Measurements from ENCODE around the gene ZFP1. TPM values are rescaled to one million over a fixed set of nuclear protein-coding genes. Genes with fewer than 3 reads are reported as not detected.

The ZFP1 gene
- total and polyA plus RNA-seq, 12 donors: 3.0 to 11.5 (median 6.9) TPM

GRCh38 chr16:75104836-75105235, 43.5 kb upstream of the ZFP1 start:
- Histone ChIP-seq H3K36me3 (peaks cover 0 to 15% (median 0%) of the 10 kb centered on the region in 9 donors), H3K4me1 (peaks cover 21 to 68% (median 62%) of the 10 kb centered on the region in 9 donors), H3K4me3 (no peak overlapping the region), H3K27me3 (no peaks in the 10 kb centered on the region), H3K27ac (peak overlapping the region; percentile 15 to 96 (median 84)), H3K9me3 (no peaks in the 10 kb centered on the region)
- ATAC-seq (no peak), DNase-seq (no peak)
- WGBS, 2 donors: 92 to 94% methylated on average over 11 of the region's 11 CpGs
- intact Hi-C loops (cut with DNase I): loop anchor here in 4 of 10 donors (5.0 to 10.0 kb wide), 2 partner anchors 43 to 50 kb away; no protein-coding TSS in a partner anchor
- no peak for TF ChIP-seq CTCF (IDR thresholded peaks at IDR 0.05)

GRCh38 chr16:75105306-75106061, 42.8 kb upstream of the ZFP1 start:
- H3K9me3 ChIP-seq: no peaks in the 10 kb centered on the region
- peak overlapping the region; percentile 57 to 96 (median 84) for H3K27ac ChIP-seq
- intact Hi-C loops (cut with DNase I): loop anchor here in 4 of 10 donors (5.0 to 10.0 kb wide), 2 partner anchors 43 to 51 kb away; no protein-coding TSS in a partner anchor
- H3K4me1 ChIP-seq: peaks cover 15 to 68% (median 62%) of the 10 kb centered on the region in 9 donors
- DNase-seq (peak; percentile 55 to 66), ATAC-seq (peak; percentile 12 to 41 (median 33))
- H3K27me3 ChIP-seq: no peaks in the 10 kb centered on the region
- peaks cover 0 to 15% (median 0%) of the 10 kb centered on the region in 9 donors for H3K36me3 ChIP-seq
- no peak for TF ChIP-seq CTCF (IDR thresholded peaks at IDR 0.05)
- no peak overlapping the region for H3K4me3 ChIP-seq
- WGBS, 2 donors: 29 to 42% methylated on average over 10 of the region's 10 CpGs

- H3K27me3 ChIP-seq: no peaks in the 10 kb centered on the region
- peaks cover 0 to 15% (median 0%) of the 10 kb centered on the region in 9 donors for H3K36me3 ChIP-seq
- no peak overlapping the region for H3K4me3 ChIP-seq
- no peak for TF ChIP-seq CTCF (IDR thresholded peaks at IDR 0.05)
- no peak for ATAC-seq
- peak overlapping the region; percentile 49 to 96 (median 84) for H3K27ac ChIP-seq
- H3K4me1 ChIP-seq: peaks cover 17 to 73% (median 70%) of the 10 kb centered on the region in 9 donors
- H3K9me3 ChIP-seq: no peaks in the 10 kb centered on the region
- WGBS, 2 donors: 93 to 94% methylated on average over 20 of the region's 20 CpGs
- intact Hi-C loops (cut with DNase I): loop anchor here in 4 of 10 donors (5.0 to 10.0 kb wide), 2 partner anchors 44 to 52 kb away; no protein-coding TSS in a partner anchor
- no peak for DNase-seq
These were observed 41.7 kb upstream of the ZFP1 start for GRCh38 chr16:75106351-75107274.

GRCh38 chr16:75107505-75107904, 40.8 kb upstream of the ZFP1 start:
- Histone ChIP-seq H3K4me3 (no peak overlapping the region), H3K27ac (peak overlapping the region in 9 of 10 donors; percentile 82 to 96 (median 86)), H3K4me1 (peaks cover 21 to 82% (median 79%) of the 10 kb centered on the region in 9 donors), H3K27me3 (peaks cover 0 to 5% (median 0%) of the 10 kb centered on the region in 7 donors), H3K9me3 (no peaks in the 10 kb centered on the region), H3K36me3 (peaks cover 0 to 13% (median 0%) of the 10 kb centered on the region in 9 donors)
- no peak for TF ChIP-seq CTCF (IDR thresholded peaks at IDR 0.05)
- ATAC-seq: no peak
- WGBS, 2 donors: 87 to 88% methylated on average over 10 of the region's 10 CpGs
- intact Hi-C loops (cut with DNase I): loop anchor here in 4 of 10 donors (5.0 to 10.0 kb wide), 2 partner anchors 45 to 53 kb away; no protein-coding TSS in a partner anchor
- no peak for DNase-seq

Data from heart right ventricle (tissue), 16 donors.